NCI-H1092 treated with DMSO at 0.1 percent for 48 hours (cell line): Measurements from ENCODE around the gene CASP7.

ENCODE experiments used
- DNase-seq: peaks from one replicate; lab custom pipeline; 2025; lab: John Stamatoyannopoulos, UW

The CASP7 gene

GRCh38 chr10:113666682-113667252 is 12.9 kb upstream of the CASP7 start:
- DNase-seq: no peak

GRCh38 chr10:113680190-113681111 is 739 bp downstream of the CASP7 start:
- DNase-seq: peak; percentile 5

- DNase-seq: no peak
Observed at GRCh38 chr10:113681533-113682470, 2.1 kb downstream of the CASP7 start.

- DNase-seq: no peak
Observed at GRCh38 chr10:113683300-113683699, 3.6 kb downstream of the CASP7 start.

GRCh38 chr10:113686028-113686427 is 6.3 kb downstream of the CASP7 start:
- DNase-seq: no peak

GRCh38 chr10:113687037-113687436 is 7.3 kb downstream of the CASP7 start:
- no peak for DNase-seq

GRCh38 chr10:113689057-113689456 is 9.3 kb downstream of the CASP7 start:
- no peak for DNase-seq

- DNase-seq: no peak
Observed at GRCh38 chr10:113689574-113689973, 9.9 kb downstream of the CASP7 start.

- no peak for DNase-seq
Observed at GRCh38 chr10:113690749-113691148, 11.0 kb downstream of the CASP7 start.

- no peak for DNase-seq
Observed at GRCh38 chr10:113691381-113691780, 11.7 kb downstream of the CASP7 start.

GRCh38 chr10:113692271-113692670 is 12.6 kb downstream of the CASP7 start:
- no peak for DNase-seq

GRCh38 chr10:113693348-113693747 is 13.6 kb downstream of the CASP7 start:
- no peak for DNase-seq

- DNase-seq: no peak
Observed at GRCh38 chr10:113695691-113696090, 16.0 kb downstream of the CASP7 start.

GRCh38 chr10:113697595-113697994 is 17.9 kb downstream of the CASP7 start:
- DNase-seq: no peak

- peak; percentile 23 for DNase-seq
Observed at GRCh38 chr10:113704637-113705343, 25.1 kb downstream of the CASP7 start.

- no peak for DNase-seq
Observed at GRCh38 chr10:113705344-113705652, 25.6 kb downstream of the CASP7 start.

GRCh38 chr10:113706623-113707022 is 26.9 kb downstream of the CASP7 start:
- DNase-seq: no peak

- no peak for DNase-seq
Observed at GRCh38 chr10:113708640-113709039, 28.9 kb downstream of the CASP7 start.

- peak; percentile 36 for DNase-seq
Observed at GRCh38 chr10:113709221-113709838, 29.6 kb downstream of the CASP7 start.

- DNase-seq: no peak
Observed at GRCh38 chr10:113711142-113711541, 31.4 kb downstream of the CASP7 start.

GRCh38 chr10:113712024-113712423 is 32.3 kb downstream of the CASP7 start:
- no peak for DNase-seq
